ENCODE results near the gene MCU. TPM values are rescaled to one million over a fixed set of nuclear protein-coding genes. Genes with fewer than 3 reads are reported as not detected.
"Not testable (repeated sequence)": the region's sequence is repeated elsewhere in the genome, so short reads cannot be mapped to it uniquely, and the experiment has no call there.

Gene MCU
- total RNA-seq, 1 donor from 2014 or later = 44.7 TPM

GRCh38 chr10:72893136-72893798, 201.3 kb downstream of the MCU start, which contains the start of gene OIT3:
OIT3 (plus strand) TSS chr10:72893739; CDS start chr10:72893799, 60 bp downstream.
- no peak within 1 kb of the TSS for H3K27ac ChIP-seq
- no peaks in the 10 kb centered on the region for H3K9me3 ChIP-seq
- intact Hi-C loops (cut with DNase I) = no loop called here
- DNase-seq (ENCODE audit: extremely low spot score in 2 of 2) = no peak
- H3K4me1 ChIP-seq = no peaks in the 10 kb centered on the region
- H3K36me3 ChIP-seq = no peaks in the 10 kb centered on the region
- no peak within 1 kb of the TSS for H3K4me3 ChIP-seq
- TF ChIP-seq POLR2AphosphoS5 (IDR thresholded peaks at IDR 0.05; ENCODE audit: insufficient read depth in 1 of 2, low read depth in 1 of 2) (no peak), CTCF (IDR thresholded peaks at IDR 0.05) (no peak), POLR2A (IDR thresholded peaks at IDR 0.05) (no peak)
- H3K27me3 ChIP-seq = no peaks in the 10 kb centered on the region

GRCh38 chr10:72895236-72895850, 203.4 kb downstream of the MCU start:
- no peak for DNase-seq (ENCODE audit: extremely low spot score in 2 of 2)
- TF ChIP-seq CTCF (IDR thresholded peaks at IDR 0.05) (no peak), POLR2A (IDR thresholded peaks at IDR 0.05) (no peak), POLR2AphosphoS5 (IDR thresholded peaks at IDR 0.05; ENCODE audit: insufficient read depth in 1 of 2, low read depth in 1 of 2) (no peak)
- Histone ChIP-seq H3K27ac (no peak overlapping the region), H3K36me3 (no peaks in the 10 kb centered on the region), H3K27me3 (no peaks in the 10 kb centered on the region), H3K4me3 (no peak overlapping the region), H3K9me3 (no peaks in the 10 kb centered on the region), H3K4me1 (no peaks in the 10 kb centered on the region)
- intact Hi-C loops (cut with DNase I) = no loop called here

GRCh38 chr10:72898616-72899015, 206.7 kb downstream of the MCU start:
- TF ChIP-seq CTCF (IDR thresholded peaks at IDR 0.05) = no peak
- TF ChIP-seq POLR2AphosphoS5 (IDR thresholded peaks at IDR 0.05; ENCODE audit: insufficient read depth in 1 of 2, low read depth in 1 of 2) = no peak
- TF ChIP-seq POLR2A (IDR thresholded peaks at IDR 0.05) = no peak
- intact Hi-C loops (cut with DNase I) = no loop called here
- no peak overlapping the region for H3K27ac ChIP-seq
- H3K9me3 ChIP-seq = no peaks in the 10 kb centered on the region
- no peak for DNase-seq (ENCODE audit: extremely low spot score in 2 of 2)
- H3K27me3 ChIP-seq = no peaks in the 10 kb centered on the region
- H3K36me3 ChIP-seq = no peaks in the 10 kb centered on the region
- H3K4me1 ChIP-seq = no peaks in the 10 kb centered on the region
- no peak overlapping the region for H3K4me3 ChIP-seq

GRCh38 chr10:72899545-72899944, 207.6 kb downstream of the MCU start:
- Histone ChIP-seq H3K4me3 (no peak overlapping the region), H3K36me3 (no peaks in the 10 kb centered on the region), H3K27ac (no peak overlapping the region), H3K27me3 (no peaks in the 10 kb centered on the region), H3K9me3 (no peaks in the 10 kb centered on the region), H3K4me1 (no peaks in the 10 kb centered on the region)
- TF ChIP-seq POLR2A (IDR thresholded peaks at IDR 0.05) = no peak
- TF ChIP-seq POLR2AphosphoS5 (IDR thresholded peaks at IDR 0.05; ENCODE audit: insufficient read depth in 1 of 2, low read depth in 1 of 2) = no peak
- no peak for TF ChIP-seq CTCF (IDR thresholded peaks at IDR 0.05)
- intact Hi-C loops (cut with DNase I) = no loop called here
- no peak for DNase-seq (ENCODE audit: extremely low spot score in 2 of 2)

GRCh38 chr10:72903941-72904446, 212.1 kb downstream of the MCU start:
- H3K4me3 ChIP-seq; H3K4me1 ChIP-seq; H3K36me3 ChIP-seq; intact Hi-C loops (cut with DNase I); DNase-seq (ENCODE audit: extremely low spot score in 2 of 2); H3K27ac ChIP-seq; H3K9me3 ChIP-seq; H3K27me3 ChIP-seq: not testable (repeated sequence)
